ENCODE data around the gene NAALADL2.

Gene NAALADL2

DNA sequence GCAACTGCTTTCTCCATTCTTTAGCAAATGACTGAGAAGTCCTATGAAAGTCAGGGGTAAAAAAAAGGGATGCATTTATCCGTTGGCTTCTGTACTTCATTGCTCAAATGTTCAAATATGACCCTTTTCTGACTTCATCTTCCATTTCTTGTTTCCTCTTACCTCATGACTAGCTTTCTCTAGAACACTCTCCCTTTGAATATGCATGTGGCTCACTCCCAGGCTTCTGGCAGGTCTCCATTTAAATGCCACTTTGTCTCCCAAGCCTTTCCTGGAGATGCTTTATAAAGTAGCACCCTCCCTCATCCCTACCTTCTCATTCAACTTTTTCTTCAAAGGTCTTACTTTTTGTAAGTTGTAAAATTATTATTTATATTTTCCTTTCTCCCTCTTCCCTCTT is 781.8 kb downstream of the NAALADL2 start:
- no peak for DNase-seq (ENCODE audit: low read depth)
- no peak overlapping the region for H3K4me3 ChIP-seq (ENCODE audit: low read depth, low read length)
- TF ChIP-seq, protein P1, sequence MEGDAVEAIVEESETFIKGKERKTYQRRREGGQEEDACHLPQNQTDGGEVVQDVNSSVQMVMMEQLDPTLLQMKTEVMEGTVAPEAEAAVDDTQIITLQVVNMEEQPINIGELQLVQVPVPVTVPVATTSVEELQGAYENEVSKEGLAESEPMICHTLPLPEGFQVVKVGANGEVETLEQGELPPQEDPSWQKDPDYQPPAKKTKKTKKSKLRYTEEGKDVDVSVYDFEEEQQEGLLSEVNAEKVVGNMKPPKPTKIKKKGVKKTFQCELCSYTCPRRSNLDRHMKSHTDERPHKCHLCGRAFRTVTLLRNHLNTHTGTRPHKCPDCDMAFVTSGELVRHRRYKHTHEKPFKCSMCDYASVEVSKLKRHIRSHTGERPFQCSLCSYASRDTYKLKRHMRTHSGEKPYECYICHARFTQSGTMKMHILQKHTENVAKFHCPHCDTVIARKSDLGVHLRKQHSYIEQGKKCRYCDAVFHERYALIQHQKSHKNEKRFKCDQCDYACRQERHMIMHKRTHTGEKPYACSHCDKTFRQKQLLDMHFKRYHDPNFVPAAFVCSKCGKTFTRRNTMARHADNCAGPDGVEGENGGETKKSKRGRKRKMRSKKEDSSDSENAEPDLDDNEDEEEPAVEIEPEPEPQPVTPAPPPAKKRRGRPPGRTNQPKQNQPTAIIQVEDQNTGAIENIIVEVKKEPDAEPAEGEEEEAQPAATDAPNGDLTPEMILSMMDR (conservative IDR thresholded peaks at IDR 0.05; ENCODE audit: low read depth, low read length), result no peak

DNA sequence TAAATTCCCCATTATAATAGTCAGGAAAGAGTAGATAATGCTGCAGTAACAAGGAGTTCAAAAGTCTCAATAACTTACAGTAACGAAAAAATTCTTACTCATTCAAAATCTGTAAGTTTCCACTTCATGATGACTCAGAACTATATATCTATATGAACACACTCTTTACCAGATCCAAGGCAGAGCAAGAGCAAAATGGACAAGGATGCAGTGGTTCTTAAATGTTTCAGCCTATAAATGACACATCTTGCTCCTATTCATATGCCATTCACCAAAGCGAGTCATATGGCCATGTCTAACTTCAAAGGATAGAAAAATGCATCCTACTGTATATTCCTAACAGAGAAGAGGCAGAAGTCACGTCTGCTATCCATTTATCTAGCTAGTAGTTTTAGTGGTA is 787.7 kb downstream of the NAALADL2 start:
- DNase-seq (ENCODE audit: low read depth), result no peak
- no peak overlapping the region for H3K4me3 ChIP-seq (ENCODE audit: low read depth, low read length)
- TF ChIP-seq, protein P1 (conservative IDR thresholded peaks at IDR 0.05; ENCODE audit: low read depth, low read length), result no peak

DNA sequence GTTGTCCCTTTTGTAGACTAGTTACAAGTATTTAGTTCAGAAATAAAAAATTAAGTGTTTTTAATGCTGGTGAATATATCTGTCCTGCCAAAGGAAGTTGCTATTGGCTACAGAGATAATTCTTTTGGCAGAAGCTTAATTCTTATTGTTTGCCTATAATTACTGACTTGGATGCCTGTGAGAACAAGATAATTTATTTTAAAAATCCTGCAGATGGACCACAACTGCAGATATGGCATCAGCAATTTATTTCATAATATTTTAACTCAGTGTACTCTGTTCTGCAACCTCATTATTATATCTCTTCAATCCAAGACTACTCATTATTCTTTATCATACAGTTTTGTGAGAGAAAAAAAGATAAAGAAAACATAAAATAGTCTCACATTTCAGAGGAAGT is 789.8 kb downstream of the NAALADL2 start:
- TF ChIP-seq, protein P1 (conservative IDR thresholded peaks at IDR 0.05; ENCODE audit: low read depth, low read length), result no peak
- no peak overlapping the region for H3K4me3 ChIP-seq (ENCODE audit: low read depth, low read length)
- DNase-seq (ENCODE audit: low read depth), result no peak

DNA sequence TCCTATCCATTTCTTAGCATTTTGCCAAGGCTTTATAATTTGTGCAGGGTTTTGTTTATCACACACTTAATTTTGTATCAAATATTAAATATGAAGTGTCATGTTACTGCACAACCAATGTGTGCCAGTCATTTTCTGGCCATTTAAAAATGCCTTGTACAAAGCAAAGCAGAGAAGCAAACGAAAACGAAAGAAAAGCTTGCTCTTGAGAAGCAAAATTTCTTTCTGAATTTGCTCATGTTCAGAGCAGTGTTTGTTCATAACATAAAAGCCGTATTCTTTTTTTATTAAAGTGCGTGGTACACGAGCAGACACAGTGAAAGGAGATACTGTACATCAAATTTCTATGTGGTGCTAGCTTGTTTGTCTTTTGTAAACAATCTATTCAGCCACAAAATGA is 792.6 kb downstream of the NAALADL2 start:
- DNase-seq (ENCODE audit: low read depth), result peak; percentile 19
- TF ChIP-seq, protein P1 (conservative IDR thresholded peaks at IDR 0.05; ENCODE audit: low read depth, low read length), result no peak
- H3K4me3 ChIP-seq (ENCODE audit: low read depth, low read length), result peak overlapping the region; percentile 9

DNA sequence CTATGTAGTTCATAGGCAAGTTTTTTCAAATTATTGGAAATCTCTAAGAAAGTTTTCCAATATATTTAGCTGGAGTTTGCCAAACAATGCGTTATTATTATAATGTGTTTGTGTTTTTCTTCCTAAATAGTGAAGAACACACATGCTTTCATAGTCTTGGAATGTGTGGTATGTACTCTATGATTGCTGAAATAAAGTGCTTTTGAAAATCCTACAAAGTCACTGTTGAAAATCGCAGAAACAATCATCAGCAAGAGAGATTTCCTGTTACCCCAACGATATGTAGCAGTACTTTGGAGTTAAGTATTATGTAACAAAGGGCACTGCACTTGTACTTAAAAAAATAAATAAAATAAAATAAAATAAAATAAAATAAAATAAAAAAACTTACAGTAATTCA is 796.2 kb downstream of the NAALADL2 start:
- TF ChIP-seq, protein P1 (conservative IDR thresholded peaks at IDR 0.05; ENCODE audit: low read depth, low read length), result no peak
- H3K4me3 ChIP-seq (ENCODE audit: low read depth, low read length), result no peak overlapping the region
- peak; percentile 62 for DNase-seq (ENCODE audit: low read depth)

DNA sequence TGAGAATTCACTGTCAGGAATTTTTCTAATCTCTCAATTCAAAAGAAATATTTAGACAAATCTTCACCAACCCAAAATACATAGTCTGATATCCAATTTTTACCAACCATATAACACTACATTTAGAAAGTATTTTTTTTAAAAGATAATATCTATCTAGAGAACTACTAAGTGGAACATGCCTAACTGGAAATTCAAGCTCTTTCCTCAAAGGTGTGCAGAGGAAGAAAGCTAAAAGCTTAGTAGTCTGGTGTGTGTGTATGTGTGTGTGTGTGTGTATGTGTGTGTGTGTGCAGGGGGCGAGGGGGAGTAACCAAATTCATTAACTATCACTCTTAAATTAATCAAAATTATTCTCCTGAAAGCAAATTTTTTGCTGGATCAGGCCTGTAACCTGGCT is 797.3 kb downstream of the NAALADL2 start:
- TF ChIP-seq, protein P1 (conservative IDR thresholded peaks at IDR 0.05; ENCODE audit: low read depth, low read length), result no peak
- DNase-seq (ENCODE audit: low read depth), result no peak
- no peak overlapping the region for H3K4me3 ChIP-seq (ENCODE audit: low read depth, low read length)

DNA sequence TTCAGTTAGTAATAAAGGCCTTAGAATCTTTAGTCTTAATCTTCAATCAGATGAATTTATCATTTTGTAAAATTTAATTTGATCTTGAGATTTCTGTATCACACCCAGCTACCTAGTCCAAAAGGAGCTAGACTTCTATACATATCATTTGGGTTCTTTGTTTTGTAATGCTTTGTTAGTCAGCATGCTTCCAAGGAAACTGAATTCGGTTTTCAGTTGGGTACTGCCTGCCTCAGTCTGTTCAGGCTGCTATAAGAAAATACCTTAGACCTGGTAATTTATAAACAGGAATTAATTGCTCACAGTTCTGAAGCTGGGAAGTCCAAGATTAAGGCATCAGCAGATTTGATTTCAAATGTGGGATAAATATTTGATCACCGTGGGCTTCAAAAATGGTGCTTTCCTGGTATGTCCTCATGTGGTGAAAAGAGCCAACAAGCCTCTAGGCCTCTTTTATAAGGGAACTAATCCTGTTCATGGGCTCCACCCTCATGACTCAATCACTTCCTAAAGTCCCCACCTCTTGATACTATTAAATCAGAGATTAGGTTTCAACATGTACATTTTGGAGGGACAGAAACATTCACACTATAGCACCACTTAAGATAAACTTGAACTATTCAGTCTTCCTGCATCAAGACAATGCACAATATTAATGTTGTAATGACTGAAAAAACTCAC is 800.7 kb downstream of the NAALADL2 start:
- H3K4me3 ChIP-seq (ENCODE audit: low read depth, low read length), result no peak overlapping the region
- DNase-seq (ENCODE audit: low read depth), result no peak
- TF ChIP-seq, protein P1 (conservative IDR thresholded peaks at IDR 0.05; ENCODE audit: low read depth, low read length), result no peak

Measured in choroid plexus epithelial cell (primary cell).